HG03565 (cell line): ENCODE measurements around the gene CRAT.

Experiments used
- ATAC-seq: cut with Tn5 transposase; IDR thresholded peaks from one replicate; pipeline ENCODE4 v1.9.1; 2021; ENCODE audit warnings: mild to moderate bottlenecking, moderate library complexity; ENCODE audit not compliant: unreplicated experiment

The CRAT gene

GRCh38 chr9:129068110-129068509 lies 42.5 kb downstream of the CRAT start:
- no peak for ATAC-seq

- ATAC-seq = no peak
These were observed 46.1 kb downstream of the CRAT start for GRCh38 chr9:129064499-129064908.

- ATAC-seq = no peak
These were observed 47.5 kb downstream of the CRAT start for GRCh38 chr9:129063061-129063460.

- ATAC-seq = no peak
These were observed 49.6 kb downstream of the CRAT start for GRCh38 chr9:129060991-129061390.

GRCh38 chr9:129059796-129060785 lies 50.5 kb downstream of the CRAT start:
- ATAC-seq = no peak

GRCh38 chr9:129058965-129059795 lies 51.4 kb downstream of the CRAT start:
- ATAC-seq = no peak

GRCh38 chr9:129054163-129054851 lies 56.3 kb downstream of the CRAT start:
- no peak for ATAC-seq

- no peak for ATAC-seq
These were observed 57.6 kb downstream of the CRAT start for GRCh38 chr9:129053020-129053419.

- ATAC-seq = no peak
These were observed 58.0 kb downstream of the CRAT start for GRCh38 chr9:129052592-129052991.
